Lower leg skin (tissue), 4 donors: Measurements from ENCODE around the gene USF1. TPM values are rescaled to one million over a fixed set of nuclear protein-coding genes. Genes with fewer than 3 reads are reported as not detected.

Experiments
- DNase-seq, 2 donors: peaks; one replicate each; pipeline ENCODE4 v3.0.0-alpha.2; 2019; ENCODE audit warnings: low spot score in 2 of 2
- H3K4me3 ChIP-seq: fragments of 200-600 bp; sonication (generic); 2 replicates; pipeline ENCODE4 v1.5.1; 2017; ENCODE audit warnings: mild to moderate bottlenecking, low read depth; ENCODE audit not compliant: poor library complexity, severe bottlenecking
- CTCF ChIP-seq, 3 donors: fragments of 450-650 bp; IDR thresholded peaks; one replicate each; pipeline ENCODE4 v1.5.1; 2016; ENCODE audit warnings: antibody characterized with exemption in 3 of 3, mild to moderate bottlenecking in 3 of 3, moderate library complexity in 2 of 3
- POLR2A ChIP-seq, 2 donors: fragments of 450-650 bp; IDR thresholded peaks; one replicate each; pipeline ENCODE4 v1.6.1; 2016 to 2017; ENCODE audit warnings: antibody characterized with exemption in 2 of 2, mild to moderate bottlenecking in 1 of 2, moderate library complexity in 1 of 2
- WGBS, 2 donors: methylation state at CpG; one replicate each; pipeline ENCODE4 v1.1.5; 2018; 5-methylcytosine and 5-hydroxymethylcytosine counted together
- intact Hi-C: fragments of 100-400 bp; cut with DNase I; formaldehyde crosslinking; loops from one replicate; pipeline ENCODE4 v1.15.0; 2023; ENCODE audit warnings: low total_unique reads
- total RNA-seq, 4 donors: library from RNA; depleted of rRNA; stranded (reverse); fragments of >200 nt; gene quantifications; one replicate each; pipeline ENCODE4 v1.1.0, GENCODE V29; 2016

The USF1 gene
- total RNA-seq, 4 donors from 2014 or later: 35.3 to 59.4 (median 43.3) TPM

- no peak overlapping the region for H3K4me3 ChIP-seq
- intact Hi-C loops: no loop called here
- TF ChIP-seq POLR2A (IDR thresholded peaks at IDR 0.05): no peak
- no peak for TF ChIP-seq CTCF (IDR thresholded peaks at IDR 0.05)
- 92 to 93% methylated on average over 5 of the region's 5 CpGs for WGBS, 2 donors
- DNase-seq: no peak
These were observed 3.4 kb upstream of the USF1 start for GRCh38 chr1:161048949-161049722.

GRCh38 chr1:161047436-161048420 lies 2.0 kb upstream of the USF1 start:
- DNase-seq: no peak
- H3K4me3 ChIP-seq: no peak overlapping the region
- WGBS, 2 donors: 93 to 95% methylated on average over 16 to 17 of the region's 18 CpGs
- intact Hi-C loops: no loop called here
- TF ChIP-seq POLR2A (IDR thresholded peaks at IDR 0.05): no peak
- TF ChIP-seq CTCF (IDR thresholded peaks at IDR 0.05): no peak

GRCh38 chr1:161046605-161047228 lies 940 bp upstream of the USF1 start:
- TF ChIP-seq CTCF (IDR thresholded peaks at IDR 0.05) (no peak), POLR2A (IDR thresholded peaks at IDR 0.05) (no peak)
- no peak for DNase-seq
- intact Hi-C loops: no loop called here
- WGBS, 2 donors: 72 to 74% methylated on average over 2 of the region's 2 CpGs
- H3K4me3 ChIP-seq: no peak overlapping the region

- WGBS, 2 donors: 0 to 1% methylated on average over 44 to 48 of the region's 48 CpGs
- intact Hi-C loops: no loop called here
- peak overlapping the region; percentile 90 for H3K4me3 ChIP-seq
- peak; percentile 69 to 93 for DNase-seq
- TF ChIP-seq CTCF (IDR thresholded peaks at IDR 0.05): no peak
- TF ChIP-seq POLR2A (IDR thresholded peaks at IDR 0.05): no peak
These were observed 655 bp downstream of the USF1 start for GRCh38 chr1:161044908-161045735.

- no peak for DNase-seq
- intact Hi-C loops: no loop called here
- H3K4me3 ChIP-seq: peak overlapping the region; percentile 90
- TF ChIP-seq CTCF (IDR thresholded peaks at IDR 0.05) (no peak), POLR2A (IDR thresholded peaks at IDR 0.05) (no peak)
These were observed 1.3 kb downstream of the USF1 start for GRCh38 chr1:161044535-161044907.
